Measurements from ENCODE around the gene FLYWCH1. TPM values are rescaled to one million over a fixed set of nuclear protein-coding genes. Genes with fewer than 3 reads are reported as not detected.
"Not testable (repeated sequence)": the region's sequence is repeated elsewhere in the genome, so short reads cannot be mapped to it uniquely, and the experiment has no call there.

Gene FLYWCH1
- total RNA-seq, 3 donors from 2014 or later = 28.0 to 30.9 (median 28.2) TPM

- intact Hi-C loops (cut with DNase I; ENCODE audit: low total_unique reads) = no loop called here
- TF ChIP-seq POLR2AphosphoS5 (IDR thresholded peaks at IDR 0.05) = no peak
- no peak for TF ChIP-seq POLR2A (IDR thresholded peaks at IDR 0.05)
- no peak for TF ChIP-seq CTCF (IDR thresholded peaks at IDR 0.05)
- Histone ChIP-seq H3K4me3 (no peak overlapping the region), H3K27ac (no peak overlapping the region), H3K27me3 (no peaks in the 10 kb centered on the region), H3K36me3 (no peaks in the 10 kb centered on the region), H3K4me1 (no peaks in the 10 kb centered on the region), H3K9me3 (no peaks in the 10 kb centered on the region)
- DNase-seq (ENCODE audit: low spot score in 2 of 2) = no peak
These were observed 30.3 kb downstream of the FLYWCH1 start for GRCh38 chr16:2942045-2942444.

- H3K4me1 ChIP-seq; H3K9me3 ChIP-seq; H3K36me3 ChIP-seq; DNase-seq (ENCODE audit: low spot score in 2 of 2); intact Hi-C loops (cut with DNase I; ENCODE audit: low total_unique reads); H3K4me3 ChIP-seq; H3K27me3 ChIP-seq; H3K27ac ChIP-seq: not testable (repeated sequence)
These were observed 32.0 kb downstream of the FLYWCH1 start for GRCh38 chr16:2943716-2944115.

GRCh38 chr16:2946649-2947048 is 34.9 kb downstream of the FLYWCH1 start:
- no peak overlapping the region for H3K4me3 ChIP-seq
- H3K4me1 ChIP-seq = no peaks in the 10 kb centered on the region
- TF ChIP-seq POLR2A (IDR thresholded peaks at IDR 0.05) (no peak), CTCF (IDR thresholded peaks at IDR 0.05) (no peak), POLR2AphosphoS5 (IDR thresholded peaks at IDR 0.05) (no peak)
- no peak overlapping the region for H3K27ac ChIP-seq
- H3K9me3 ChIP-seq = no peaks in the 10 kb centered on the region
- no peak for DNase-seq (ENCODE audit: low spot score in 2 of 2)
- H3K27me3 ChIP-seq = no peaks in the 10 kb centered on the region
- intact Hi-C loops (cut with DNase I; ENCODE audit: low total_unique reads) = no loop called here
- no peaks in the 10 kb centered on the region for H3K36me3 ChIP-seq

GRCh38 chr16:2948807-2949704 is 37.3 kb downstream of the FLYWCH1 start:
- Histone ChIP-seq H3K4me3 (no peak overlapping the region), H3K4me1 (no peaks in the 10 kb centered on the region), H3K27ac (no peak overlapping the region), H3K9me3 (no peaks in the 10 kb centered on the region), H3K36me3 (no peaks in the 10 kb centered on the region), H3K27me3 (peaks cover 0 to 3% of the 10 kb centered on the region in 2 donors)
- no peak for DNase-seq (ENCODE audit: low spot score in 2 of 2)
- TF ChIP-seq POLR2AphosphoS5 (IDR thresholded peaks at IDR 0.05) = no peak
- no peak for TF ChIP-seq POLR2A (IDR thresholded peaks at IDR 0.05)
- TF ChIP-seq CTCF (IDR thresholded peaks at IDR 0.05) = no peak
- intact Hi-C loops (cut with DNase I; ENCODE audit: low total_unique reads) = no loop called here

- Histone ChIP-seq H3K27me3 (peaks cover 0 to 10% of the 10 kb centered on the region in 2 donors), H3K4me1 (no peaks in the 10 kb centered on the region), H3K4me3 (no peak overlapping the region), H3K9me3 (no peaks in the 10 kb centered on the region), H3K27ac (no peak overlapping the region), H3K36me3 (no peaks in the 10 kb centered on the region)
- TF ChIP-seq POLR2A (IDR thresholded peaks at IDR 0.05) (no peak), POLR2AphosphoS5 (IDR thresholded peaks at IDR 0.05) (no peak), CTCF (IDR thresholded peaks at IDR 0.05) (no peak)
- intact Hi-C loops (cut with DNase I; ENCODE audit: low total_unique reads) = no loop called here
- DNase-seq (ENCODE audit: low spot score in 2 of 2) = no peak
These were observed 38.1 kb downstream of the FLYWCH1 start for GRCh38 chr16:2949705-2950352.
